Hematopoietic multipotent progenitor cell treated with erythropoietin and hydrocortisone succinate and interleukin-3 and kit ligand, for 15 days (in vitro differentiated cells): ENCODE measurements around the gene PREP.

Experiments
- DNase-seq: peaks from one replicate; pipeline ENCODE4 v3.0.0-alpha.2; 2015; ENCODE audit warnings: low spot score

PREP gene

GRCh38 chr6:105308840-105309239 is 94.0 kb downstream of the PREP start:
- no peak for DNase-seq

- no peak for DNase-seq
Observed at GRCh38 chr6:105305521-105305920, 97.4 kb downstream of the PREP start.

GRCh38 chr6:105304825-105305224 is 98.1 kb downstream of the PREP start:
- DNase-seq: no peak

GRCh38 chr6:105304366-105304765 is 98.5 kb downstream of the PREP start:
- DNase-seq: no peak

GRCh38 chr6:105302617-105303128 is 100.2 kb downstream of the PREP start:
- DNase-seq: no peak

GRCh38 chr6:105301756-105302616 is 100.9 kb downstream of the PREP start:
- no peak for DNase-seq

- no peak for DNase-seq
Observed at GRCh38 chr6:105301072-105301503, 101.8 kb downstream of the PREP start.

- no peak for DNase-seq
Observed at GRCh38 chr6:105300090-105300489, 102.8 kb downstream of the PREP start.

GRCh38 chr6:105294129-105294528 is 108.8 kb downstream of the PREP start:
- no peak for DNase-seq

GRCh38 chr6:105292689-105293339 is 110.1 kb downstream of the PREP start:
- DNase-seq: no peak

GRCh38 chr6:105291525-105291924 is 111.4 kb downstream of the PREP start:
- DNase-seq: no peak

GRCh38 chr6:105282631-105283585 is 120.0 kb downstream of the PREP start:
- DNase-seq: no peak

GRCh38 chr6:105280033-105280432 is 122.8 kb downstream of the PREP start:
- no peak for DNase-seq

GRCh38 chr6:105279463-105279862 is 123.4 kb downstream of the PREP start:
- no peak for DNase-seq

GRCh38 chr6:105278813-105279212 is 124.1 kb downstream of the PREP start:
- no peak for DNase-seq

- DNase-seq: no peak
Observed at GRCh38 chr6:105278035-105278434, 124.8 kb downstream of the PREP start.

- no peak for DNase-seq
Observed at GRCh38 chr6:105276374-105276773, 126.5 kb downstream of the PREP start.

GRCh38 chr6:105275542-105275941 is 127.3 kb downstream of the PREP start:
- DNase-seq: no peak

- no peak for DNase-seq
Observed at GRCh38 chr6:105274678-105275077, 128.2 kb downstream of the PREP start.

- no peak for DNase-seq
Observed at GRCh38 chr6:105273589-105273988, 129.3 kb downstream of the PREP start.

- no peak for DNase-seq
Observed at GRCh38 chr6:105272786-105273185, 130.1 kb downstream of the PREP start.

- no peak for DNase-seq
Observed at GRCh38 chr6:105270511-105270910, 132.4 kb downstream of the PREP start.
